GM15510 (cell line): Measurements from ENCODE around the gene AOPEP.

Experiments
- POLR2A ChIP-seq: IDR thresholded peaks from 3 replicates; pipeline ENCODE4 v1.6.1; 2011; ENCODE audit warnings: borderline replicate concordance; ENCODE audit not compliant: insufficient read length; ENCODE audit errors: extremely low read depth

AOPEP gene

GRCh38 chr9:95135756-95136155, 409.3 kb downstream of the AOPEP start:
- TF ChIP-seq POLR2A = no peak
